Measurements from ENCODE around the gene SLCO6A1.

GRCh38 chr5:102451082-102451481, 47.7 kb downstream of the SLCO6A1 start:
- no peak for TF ChIP-seq CTCF (IDR thresholded peaks at IDR 0.05; ENCODE audit: poor library complexity)
- TF ChIP-seq EZH2phosphoT487 (IDR thresholded peaks at IDR 0.05; ENCODE audit: low read depth, severe bottlenecking, unreplicated experiment): no peak
- no peak for TF ChIP-seq EZH2 (IDR thresholded peaks at IDR 0.05; ENCODE audit: borderline replicate concordance)
